Ishikawa (cell line): ENCODE results near the gene ARHGAP26.

Experiments
- CEBPB ChIP-seq: IDR thresholded peaks from 2 replicates; pipeline ENCODE4 v1.6.1; 2012
- CREB1 ChIP-seq: IDR thresholded peaks from 2 replicates; pipeline ENCODE4 v1.6.1; 2012; ENCODE audit warnings: low read depth
- EGR1 ChIP-seq: IDR thresholded peaks from 2 replicates; pipeline ENCODE4 v1.6.1; 2012
- EP300 ChIP-seq: IDR thresholded peaks from 2 replicates; pipeline ENCODE4 v1.6.1; 2012; ENCODE audit warnings: borderline replicate concordance
- FOXM1 ChIP-seq: IDR thresholded peaks from 2 replicates; pipeline ENCODE4 v1.6.1; 2012; ENCODE audit warnings: low read depth, borderline replicate concordance
- MAX ChIP-seq: IDR thresholded peaks from 2 replicates; pipeline ENCODE4 v1.6.1; 2012
- NFIC ChIP-seq: IDR thresholded peaks from 2 replicates; pipeline ENCODE4 v1.6.1; 2012
- RAD21 ChIP-seq: IDR thresholded peaks from 2 replicates; pipeline ENCODE4 v1.6.1; 2012; ENCODE audit warnings: low read depth
- TAF1 ChIP-seq: IDR thresholded peaks from 2 replicates; pipeline ENCODE4 v1.6.1; 2012; ENCODE audit warnings: low read depth, mild to moderate bottlenecking
- TCF12 ChIP-seq: IDR thresholded peaks from 2 replicates; pipeline ENCODE4 v1.6.1; 2012; ENCODE audit warnings: low read depth
- TEAD4 ChIP-seq: IDR thresholded peaks from 2 replicates; pipeline ENCODE4 v1.6.1; 2012
- YY1 ChIP-seq: IDR thresholded peaks from 2 replicates; pipeline ENCODE4 v1.6.1; 2012; ENCODE audit warnings: low read depth
- ZBTB7A ChIP-seq: IDR thresholded peaks from 2 replicates; pipeline ENCODE4 v1.6.1; 2012; ENCODE audit warnings: low read depth
- TF ChIP-seq, protein P1 (sequence below): IDR thresholded peaks from 2 replicates; pipeline ENCODE4 v1.6.1; 2012; ENCODE audit warnings: low read depth, mild to moderate bottlenecking
- TF ChIP-seq, protein P2 (sequence below): IDR thresholded peaks from 2 replicates; pipeline ENCODE4 v1.6.1; 2012

Gene ARHGAP26

GRCh38 chr5:142810081-142810480 lies 39.9 kb downstream of the ARHGAP26 start:
- TF ChIP-seq RAD21, result no peak

GRCh38 chr5:142810743-142811290 lies 40.6 kb downstream of the ARHGAP26 start:
- TF ChIP-seq FOXM1 (no peak), CEBPB (no peak), MAX (no peak), TEAD4 (no peak), NFIC (no peak), ZBTB7A (no peak)
- TF ChIP-seq, protein P1, sequence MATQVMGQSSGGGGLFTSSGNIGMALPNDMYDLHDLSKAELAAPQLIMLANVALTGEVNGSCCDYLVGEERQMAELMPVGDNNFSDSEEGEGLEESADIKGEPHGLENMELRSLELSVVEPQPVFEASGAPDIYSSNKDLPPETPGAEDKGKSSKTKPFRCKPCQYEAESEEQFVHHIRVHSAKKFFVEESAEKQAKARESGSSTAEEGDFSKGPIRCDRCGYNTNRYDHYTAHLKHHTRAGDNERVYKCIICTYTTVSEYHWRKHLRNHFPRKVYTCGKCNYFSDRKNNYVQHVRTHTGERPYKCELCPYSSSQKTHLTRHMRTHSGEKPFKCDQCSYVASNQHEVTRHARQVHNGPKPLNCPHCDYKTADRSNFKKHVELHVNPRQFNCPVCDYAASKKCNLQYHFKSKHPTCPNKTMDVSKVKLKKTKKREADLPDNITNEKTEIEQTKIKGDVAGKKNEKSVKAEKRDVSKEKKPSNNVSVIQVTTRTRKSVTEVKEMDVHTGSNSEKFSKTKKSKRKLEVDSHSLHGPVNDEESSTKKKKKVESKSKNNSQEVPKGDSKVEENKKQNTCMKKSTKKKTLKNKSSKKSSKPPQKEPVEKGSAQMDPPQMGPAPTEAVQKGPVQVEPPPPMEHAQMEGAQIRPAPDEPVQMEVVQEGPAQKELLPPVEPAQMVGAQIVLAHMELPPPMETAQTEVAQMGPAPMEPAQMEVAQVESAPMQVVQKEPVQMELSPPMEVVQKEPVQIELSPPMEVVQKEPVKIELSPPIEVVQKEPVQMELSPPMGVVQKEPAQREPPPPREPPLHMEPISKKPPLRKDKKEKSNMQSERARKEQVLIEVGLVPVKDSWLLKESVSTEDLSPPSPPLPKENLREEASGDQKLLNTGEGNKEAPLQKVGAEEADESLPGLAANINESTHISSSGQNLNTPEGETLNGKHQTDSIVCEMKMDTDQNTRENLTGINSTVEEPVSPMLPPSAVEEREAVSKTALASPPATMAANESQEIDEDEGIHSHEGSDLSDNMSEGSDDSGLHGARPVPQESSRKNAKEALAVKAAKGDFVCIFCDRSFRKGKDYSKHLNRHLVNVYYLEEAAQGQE, result no peak

- TF ChIP-seq FOXM1 (no peak), EGR1 (no peak), CREB1 (no peak), RAD21 (no peak), ZBTB7A (no peak), EP300 (no peak), TEAD4 (no peak), YY1 (no peak), TCF12 (no peak), CEBPB (no peak), TAF1 (no peak), NFIC (no peak), MAX (no peak)
- TF ChIP-seq, protein P1, result no peak
- TF ChIP-seq, protein P2, sequence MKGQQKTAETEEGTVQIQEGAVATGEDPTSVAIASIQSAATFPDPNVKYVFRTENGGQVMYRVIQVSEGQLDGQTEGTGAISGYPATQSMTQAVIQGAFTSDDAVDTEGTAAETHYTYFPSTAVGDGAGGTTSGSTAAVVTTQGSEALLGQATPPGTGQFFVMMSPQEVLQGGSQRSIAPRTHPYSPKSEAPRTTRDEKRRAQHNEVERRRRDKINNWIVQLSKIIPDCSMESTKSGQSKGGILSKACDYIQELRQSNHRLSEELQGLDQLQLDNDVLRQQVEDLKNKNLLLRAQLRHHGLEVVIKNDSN, result no peak
Measured at GRCh38 chr5:142811866-142812557, 41.8 kb downstream of the ARHGAP26 start.

DNA sequence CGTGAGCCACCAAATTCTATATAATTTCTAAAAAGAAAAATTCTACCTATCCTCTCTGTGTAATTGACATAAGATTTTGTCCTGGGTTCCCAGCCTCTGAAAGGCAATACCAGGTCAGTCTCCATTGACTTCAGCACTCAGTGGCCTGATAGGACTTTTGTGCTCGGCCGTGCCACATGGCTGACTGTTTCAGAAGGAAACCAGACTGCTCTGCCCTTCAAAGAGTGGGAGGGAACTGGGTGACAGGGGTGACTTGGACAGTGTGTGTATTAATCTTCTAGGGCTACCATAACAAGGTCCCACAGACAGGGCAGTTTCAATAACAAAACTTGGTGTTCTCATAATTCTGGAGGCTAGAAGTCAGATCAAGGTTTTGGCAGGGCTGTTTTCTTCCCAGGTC lies 43.0 kb downstream of the ARHGAP26 start:
- TF ChIP-seq NFIC (no peak), YY1 (no peak), CREB1 (no peak)
- TF ChIP-seq, protein P2, result no peak

DNA sequence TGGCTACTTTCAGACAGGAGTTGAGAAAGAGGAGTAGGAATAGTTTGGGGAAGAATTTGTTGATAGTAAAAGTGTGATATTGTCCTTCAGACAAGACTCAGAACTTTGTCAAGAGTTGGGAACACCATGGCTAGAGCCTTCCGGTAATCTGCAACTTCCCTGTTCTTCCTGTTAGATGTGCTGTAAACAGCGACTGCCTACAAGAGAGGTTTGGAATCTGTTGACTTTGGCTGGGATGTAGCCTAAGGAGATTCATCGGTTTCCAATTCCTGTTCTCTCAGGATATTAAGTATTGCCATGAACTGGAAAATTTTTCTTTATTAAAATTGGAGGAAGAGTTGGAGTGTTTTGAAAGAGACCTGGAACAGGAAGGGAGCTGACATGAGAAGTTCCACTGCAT lies 43.9 kb downstream of the ARHGAP26 start:
- TF ChIP-seq MAX, result no peak
- TF ChIP-seq, protein P2, result no peak
- no peak for TF ChIP-seq RAD21
- TF ChIP-seq, protein P1, result no peak
